ENCODE data around the gene SLX4IP. TPM values are rescaled to one million over a fixed set of nuclear protein-coding genes. Genes with fewer than 3 reads are reported as not detected.
A peak's percentile ranks its signal among the peaks of the same experiment; 100 is the strongest.

The SLX4IP gene
- total RNA-seq, 1 experiment from 2014 or later = 5.4 TPM

GRCh38 chr20:10551732-10552724 is 116.9 kb downstream of the SLX4IP start:
- CTCF ChIA-PET = interaction anchor here (0.7 kb wide), 1 partner anchor 950 kb away, joined by 3 read pairs; no protein-coding TSS in a partner anchor
- Mint-ChIP-seq H3K27me3 (ENCODE audit: unreplicated experiment) (no peaks in the 10 kb centered on the region), H3K36me3 (ENCODE audit: insufficient read depth, unreplicated experiment) (no peaks in the 10 kb centered on the region), H3K27ac (ENCODE audit: unreplicated experiment) (no peak overlapping the region), H3K9me3 (ENCODE audit: low read depth, unreplicated experiment) (no peaks in the 10 kb centered on the region), H3K4me3 (ENCODE audit: low read depth, unreplicated experiment) (no peak overlapping the region), H3K4me1 (ENCODE audit: low read depth, unreplicated experiment) (peaks cover 57% of the 10 kb centered on the region)
- no peak for TF ChIP-seq CTCF (IDR thresholded peaks at IDR 0.05; ENCODE audit: unreplicated experiment)
- no TSS peak for BruUV-seq (replicated peaks)
- intact Hi-C loops (cut with micrococcal nuclease; ENCODE audit: unreplicated experiment) = loop anchor here (2.0 to 10.0 kb wide), 3 partner anchors 113 to 723 kb away; no protein-coding TSS in a partner anchor
- DNase-seq = no peak

GRCh38 chr20:10553326-10553984 is 118.3 kb downstream of the SLX4IP start:
- no TSS peak for BruUV-seq (replicated peaks)
- H3K4me1 Mint-ChIP-seq (ENCODE audit: low read depth, unreplicated experiment) = peaks cover 46% of the 10 kb centered on the region
- intact Hi-C loops (cut with micrococcal nuclease; ENCODE audit: unreplicated experiment) = loop anchor here (1.0 to 10.0 kb wide), 4 partner anchors 111 to 992 kb away; no protein-coding TSS in a partner anchor
- no peaks in the 10 kb centered on the region for H3K9me3 Mint-ChIP-seq (ENCODE audit: low read depth, unreplicated experiment)
- no peaks in the 10 kb centered on the region for H3K27me3 Mint-ChIP-seq (ENCODE audit: unreplicated experiment)
- peak; percentile 63 for DNase-seq
- no peak overlapping the region for H3K4me3 Mint-ChIP-seq (ENCODE audit: low read depth, unreplicated experiment)
- TF ChIP-seq CTCF (IDR thresholded peaks at IDR 0.05; ENCODE audit: unreplicated experiment) = peak; percentile 40
- CTCF ChIA-PET = no interaction called here
- no peaks in the 10 kb centered on the region for H3K36me3 Mint-ChIP-seq (ENCODE audit: insufficient read depth, unreplicated experiment)
- no peak overlapping the region for H3K27ac Mint-ChIP-seq (ENCODE audit: unreplicated experiment)

- no peaks in the 10 kb centered on the region for H3K9me3 Mint-ChIP-seq (ENCODE audit: low read depth, unreplicated experiment)
- BruUV-seq (replicated peaks) = no TSS peak
- no peak overlapping the region for H3K4me3 Mint-ChIP-seq (ENCODE audit: low read depth, unreplicated experiment)
- no peaks in the 10 kb centered on the region for H3K27me3 Mint-ChIP-seq (ENCODE audit: unreplicated experiment)
- H3K36me3 Mint-ChIP-seq (ENCODE audit: insufficient read depth, unreplicated experiment) = no peaks in the 10 kb centered on the region
- no peak for TF ChIP-seq CTCF (IDR thresholded peaks at IDR 0.05; ENCODE audit: unreplicated experiment)
- DNase-seq = no peak
- H3K4me1 Mint-ChIP-seq (ENCODE audit: low read depth, unreplicated experiment) = peaks cover 39% of the 10 kb centered on the region
- H3K27ac Mint-ChIP-seq (ENCODE audit: unreplicated experiment) = no peak overlapping the region
- intact Hi-C loops (cut with micrococcal nuclease; ENCODE audit: unreplicated experiment) = loop anchor here (10.0 kb wide), 1 partner anchor 111 kb away; no protein-coding TSS in a partner anchor
- CTCF ChIA-PET = interaction anchor here (0.6 kb wide), 1 partner anchor 713 kb away, joined by 3 read pairs; no protein-coding TSS in a partner anchor
Measured at GRCh38 chr20:10554285-10554684, 119.2 kb downstream of the SLX4IP start.

GRCh38 chr20:10555393-10555792 is 120.3 kb downstream of the SLX4IP start:
- CTCF ChIA-PET = interaction anchor here (0.7 kb wide), 1 partner anchor 900 kb away, joined by 6 read pairs; no protein-coding TSS in a partner anchor
- BruUV-seq (replicated peaks) = no TSS peak
- peaks cover 30% of the 10 kb centered on the region for H3K4me1 Mint-ChIP-seq (ENCODE audit: low read depth, unreplicated experiment)

More at GRCh38 chr20:10555393-10555792, 120.3 kb downstream of the SLX4IP start:
- Mint-ChIP-seq H3K27me3 (ENCODE audit: unreplicated experiment) (no peaks in the 10 kb centered on the region), H3K27ac (ENCODE audit: unreplicated experiment) (no peak overlapping the region), H3K4me3 (ENCODE audit: low read depth, unreplicated experiment) (no peak overlapping the region), H3K36me3 (ENCODE audit: insufficient read depth, unreplicated experiment) (no peaks in the 10 kb centered on the region), H3K9me3 (ENCODE audit: low read depth, unreplicated experiment) (no peaks in the 10 kb centered on the region)
- no peak for TF ChIP-seq CTCF (IDR thresholded peaks at IDR 0.05; ENCODE audit: unreplicated experiment)
- DNase-seq = no peak
- intact Hi-C loops (cut with micrococcal nuclease; ENCODE audit: unreplicated experiment) = loop anchor here (10.0 kb wide), 1 partner anchor 109 kb away; no protein-coding TSS in a partner anchor
